GM18508 (cell line): ENCODE data around the gene HNF1B.

Experiments
- ATAC-seq: cut with Tn5 transposase; IDR thresholded peaks from one replicate; pipeline ENCODE4 v1.9.1; 2021; ENCODE audit warnings: moderate number of reproducible peaks; ENCODE audit not compliant: insufficient read depth, unreplicated experiment

The HNF1B gene

DNA sequence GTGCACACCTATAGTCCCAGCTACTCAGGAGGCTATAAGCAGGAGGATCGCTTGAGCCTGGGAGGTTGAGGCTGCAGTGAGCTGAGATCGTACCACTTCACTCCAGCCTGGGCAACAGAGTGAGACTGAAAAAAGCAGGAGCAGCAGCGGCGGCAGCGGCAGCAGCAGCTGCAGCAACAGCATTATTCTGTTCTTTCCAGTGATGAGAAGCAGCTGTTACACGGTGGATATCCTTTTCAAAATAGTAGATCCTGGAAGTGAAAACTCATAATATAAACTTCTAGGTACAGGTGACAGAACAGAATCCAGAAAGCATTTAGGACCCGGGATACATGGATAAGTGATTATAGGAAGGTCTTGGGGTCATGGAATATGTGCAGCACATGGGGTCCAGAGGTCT, 17.8 kb upstream of the HNF1B start:
- no peak for ATAC-seq

DNA sequence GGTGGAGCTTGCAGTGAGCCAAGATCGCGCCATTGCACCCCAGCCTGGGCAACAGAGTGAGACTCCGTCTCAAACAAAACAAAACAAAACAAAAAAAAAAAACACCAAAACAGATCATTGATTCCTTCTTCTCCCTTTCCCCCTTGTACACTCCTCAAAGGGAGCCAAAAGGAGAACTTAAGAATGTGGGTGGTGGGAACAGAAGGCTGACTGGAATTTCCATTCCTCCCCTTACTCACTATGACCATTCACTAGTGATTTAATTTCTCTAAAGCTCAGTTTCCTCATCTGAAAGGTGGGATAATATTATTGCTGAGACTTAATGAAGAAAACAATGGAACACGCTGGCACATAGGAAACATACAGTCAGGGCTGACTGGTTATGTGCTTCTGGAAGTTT, 17.1 kb upstream of the HNF1B start:
- ATAC-seq = no peak

DNA sequence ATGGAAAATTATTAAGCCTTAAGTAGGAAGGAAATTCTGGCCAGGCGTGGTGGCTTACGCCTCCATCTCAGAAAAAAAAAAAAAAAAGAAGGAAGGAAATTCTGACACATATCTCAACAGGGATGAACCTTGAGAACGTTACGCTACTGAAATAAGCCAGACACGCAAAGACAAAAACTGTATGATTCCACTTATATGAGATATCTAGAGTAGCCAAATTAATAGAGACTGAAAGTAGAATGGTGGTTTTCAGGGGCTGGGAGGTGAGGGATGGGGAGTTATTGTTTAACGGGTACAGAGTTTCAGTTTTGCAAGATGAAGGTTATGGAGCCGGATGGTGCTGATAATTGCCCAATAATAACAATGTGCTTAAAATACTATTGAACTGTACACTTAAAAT, 16.2 kb upstream of the HNF1B start:
- ATAC-seq = peak; percentile 46

DNA sequence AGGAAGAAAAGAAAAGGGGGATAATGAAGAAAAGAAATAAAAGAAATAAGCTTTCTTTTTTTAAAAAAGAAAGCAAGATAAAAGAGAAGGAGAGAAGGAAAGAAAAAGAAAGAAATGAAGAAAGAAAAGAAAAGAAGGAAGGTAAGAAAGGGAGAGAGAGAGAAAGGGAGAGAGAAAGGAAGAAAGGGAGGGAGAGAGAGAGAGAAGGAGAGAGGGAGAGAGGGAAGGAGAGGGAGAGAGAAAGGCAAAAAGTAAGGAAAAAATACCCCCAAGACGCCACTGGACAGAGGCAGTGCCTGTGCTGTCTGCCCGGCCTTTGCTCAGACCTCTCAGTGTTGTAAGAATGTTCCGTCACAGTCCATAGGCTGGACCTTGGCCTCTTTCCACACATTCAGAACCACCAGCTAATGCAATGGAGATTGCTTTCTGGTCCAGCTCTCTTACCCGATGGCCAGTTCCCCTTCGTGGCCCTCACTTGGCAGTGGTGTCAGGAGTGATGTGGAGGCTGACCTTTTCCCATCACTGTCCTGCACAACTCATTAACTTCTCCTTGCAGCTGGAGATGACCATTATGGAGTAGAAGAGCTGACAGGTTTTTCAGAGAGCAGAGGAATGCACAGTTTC, 14.3 kb upstream of the HNF1B start:
- ATAC-seq = no peak

DNA sequence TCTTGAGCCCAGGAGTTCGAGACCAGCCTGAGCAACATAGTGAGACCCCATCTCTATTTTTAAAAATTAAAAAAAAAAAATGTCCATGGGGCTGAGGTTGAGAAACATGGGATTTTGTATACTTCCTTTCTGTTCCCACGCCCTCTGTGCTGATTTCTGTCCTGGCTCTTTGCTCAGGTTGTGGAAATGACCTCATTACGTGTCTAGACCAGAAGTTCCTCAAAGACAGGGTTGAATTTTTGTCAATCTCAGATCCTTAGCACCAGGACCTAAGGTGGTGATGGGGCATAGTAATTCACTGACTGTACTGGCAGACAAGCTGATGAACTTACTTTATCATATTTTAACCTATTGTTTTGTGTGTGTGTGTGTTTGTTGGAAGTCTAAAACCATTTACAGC, 11.2 kb upstream of the HNF1B start:
- ATAC-seq = no peak

DNA sequence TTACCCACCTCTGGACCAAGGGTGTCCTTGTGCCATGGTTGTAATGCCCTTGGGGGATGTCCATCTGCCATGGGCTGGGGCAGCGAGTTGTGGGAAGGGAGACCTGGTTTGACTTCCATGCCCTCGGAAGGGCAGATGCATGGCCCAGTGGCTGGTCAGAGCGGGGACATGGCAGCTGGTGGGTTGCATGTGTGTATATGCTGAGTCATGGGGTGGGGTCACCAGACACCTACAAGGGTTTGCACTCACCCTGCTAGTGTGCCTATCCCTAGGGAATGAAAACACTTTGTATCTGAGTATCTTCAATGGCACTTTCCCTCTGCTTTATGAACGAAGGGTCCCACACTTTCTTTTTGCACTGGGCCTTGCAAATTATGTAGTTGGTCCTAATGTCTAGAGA, 10.6 kb upstream of the HNF1B start:
- ATAC-seq = no peak

DNA sequence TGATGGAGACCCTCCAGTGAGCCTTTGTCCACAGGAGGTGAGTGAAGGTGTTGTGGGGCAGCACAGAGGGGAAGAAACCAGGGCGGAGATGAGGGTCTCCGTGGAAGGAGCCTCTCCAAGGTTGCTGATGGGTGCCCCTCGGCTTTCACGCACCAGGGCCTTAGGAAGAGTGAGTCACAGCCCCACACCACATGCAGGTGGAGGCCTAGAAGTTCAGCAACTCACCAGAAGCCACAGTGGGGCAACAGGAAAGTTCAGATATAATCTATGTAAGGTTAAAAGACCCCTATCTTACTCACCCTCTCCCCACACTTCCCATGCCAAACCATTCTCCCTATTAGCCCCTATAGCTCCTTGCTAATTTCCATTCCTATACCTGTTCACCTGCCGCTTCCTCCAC, 9.5 kb upstream of the HNF1B start:
- no peak for ATAC-seq

DNA sequence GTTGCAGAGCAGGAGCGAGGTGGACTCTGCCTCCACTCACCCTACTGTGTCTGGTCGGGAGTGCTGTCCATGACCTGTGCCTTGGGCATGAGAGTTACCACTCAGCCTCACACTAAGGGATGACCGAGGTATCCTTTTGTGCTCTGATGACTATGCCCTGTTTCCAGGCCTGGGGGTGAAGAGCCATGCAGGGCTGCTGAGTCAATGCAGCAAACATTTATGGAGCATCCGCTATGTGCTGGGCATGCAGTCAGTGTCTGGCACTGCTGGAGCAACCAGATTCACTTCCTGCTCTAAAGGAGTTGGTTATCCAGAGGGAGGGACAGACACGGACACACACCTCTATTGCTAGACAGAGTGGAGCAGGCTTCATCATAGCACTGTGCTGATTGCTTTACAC, 7.6 kb upstream of the HNF1B start:
- ATAC-seq = no peak

DNA sequence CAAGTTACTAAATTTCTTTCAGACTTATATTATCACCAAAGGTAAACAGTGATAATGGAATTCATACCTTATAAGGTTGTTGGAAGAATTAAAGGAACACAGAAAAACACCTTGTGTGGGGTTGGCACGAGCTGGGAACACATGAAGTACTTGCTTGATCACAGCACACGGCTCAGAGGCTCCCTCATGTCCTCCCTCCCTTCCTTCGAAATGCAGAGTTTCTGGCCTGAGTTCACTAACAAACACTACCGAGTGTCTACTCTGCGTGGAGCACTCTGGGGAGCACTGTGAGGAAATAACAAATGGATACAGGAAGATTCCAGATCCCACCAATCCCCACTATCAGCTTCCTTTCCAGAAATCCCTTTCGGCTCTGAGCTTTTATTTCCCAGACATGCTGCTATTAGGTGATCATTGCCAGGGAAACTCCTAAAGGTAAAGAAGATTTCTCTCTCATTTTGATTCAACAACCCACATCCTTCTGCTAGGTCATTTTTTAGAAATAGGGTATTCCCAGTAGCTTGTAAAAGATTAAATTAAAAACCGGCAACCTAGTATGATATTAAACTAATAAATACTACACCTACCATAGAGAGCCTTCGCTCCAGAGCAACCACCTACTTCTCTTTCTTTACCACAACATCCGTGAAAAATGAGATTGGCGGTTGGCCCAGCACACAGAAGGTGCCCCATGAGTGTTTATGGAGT, 6.1 kb upstream of the HNF1B start:
- no peak for ATAC-seq

DNA sequence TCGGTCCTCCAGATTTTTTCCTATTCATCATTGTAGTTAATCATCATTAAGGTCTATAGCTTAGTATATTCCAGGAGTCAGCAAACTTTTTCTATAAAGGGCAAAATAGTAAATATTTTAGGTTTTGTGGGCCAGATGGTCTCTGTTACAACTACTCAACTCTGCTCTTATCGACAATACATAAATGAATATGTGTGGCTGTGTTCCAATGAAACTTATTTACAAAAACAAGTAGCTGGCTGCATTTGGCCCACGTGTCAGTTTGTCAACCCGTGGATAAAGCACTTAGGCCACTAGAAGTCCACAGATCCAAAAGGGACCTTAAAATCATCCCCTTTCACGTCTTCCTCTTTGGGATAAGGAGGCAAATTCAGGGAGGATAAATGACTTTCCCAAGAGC, 5.4 kb upstream of the HNF1B start:
- ATAC-seq = no peak

DNA sequence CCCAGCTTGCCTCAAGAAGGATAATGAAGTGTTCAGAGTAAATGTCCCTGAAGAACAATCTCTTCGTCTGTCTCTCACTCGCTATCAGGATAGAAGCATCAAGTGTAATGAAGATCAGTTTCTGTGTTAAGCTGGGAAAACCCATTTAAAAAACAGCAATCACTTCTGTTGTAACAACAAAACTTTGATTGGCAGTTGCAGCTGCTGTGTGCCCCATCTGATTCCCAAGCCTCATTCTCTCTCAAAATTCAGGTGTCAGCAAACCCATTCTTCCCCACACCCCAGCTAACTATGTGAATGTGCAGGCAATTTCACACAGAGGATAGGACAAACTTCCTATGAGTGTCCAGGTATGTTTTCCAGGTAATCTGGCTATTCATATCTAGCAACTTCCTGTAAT, 2.4 kb upstream of the HNF1B start:
- no peak for ATAC-seq

DNA sequence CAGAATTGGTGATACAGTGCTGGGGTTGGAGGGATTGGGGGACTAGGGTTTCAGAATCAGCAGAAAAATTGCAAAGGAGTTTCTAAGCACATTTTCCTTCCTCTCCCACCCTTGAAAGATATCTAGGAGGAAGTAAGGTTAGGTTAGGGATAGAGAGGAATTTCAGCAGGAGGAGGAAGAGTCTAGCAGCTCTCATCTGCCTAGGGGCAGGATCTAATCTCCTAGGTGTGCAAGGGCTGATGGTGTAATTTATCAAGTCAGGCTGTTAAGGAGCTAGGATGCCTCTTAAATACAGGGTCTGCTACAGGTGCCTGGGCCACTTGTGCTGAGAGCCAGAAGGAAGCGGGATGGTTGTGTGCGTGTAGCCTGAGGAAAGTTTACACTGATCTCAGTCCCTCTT, 1.8 kb upstream of the HNF1B start:
- no peak for ATAC-seq

DNA sequence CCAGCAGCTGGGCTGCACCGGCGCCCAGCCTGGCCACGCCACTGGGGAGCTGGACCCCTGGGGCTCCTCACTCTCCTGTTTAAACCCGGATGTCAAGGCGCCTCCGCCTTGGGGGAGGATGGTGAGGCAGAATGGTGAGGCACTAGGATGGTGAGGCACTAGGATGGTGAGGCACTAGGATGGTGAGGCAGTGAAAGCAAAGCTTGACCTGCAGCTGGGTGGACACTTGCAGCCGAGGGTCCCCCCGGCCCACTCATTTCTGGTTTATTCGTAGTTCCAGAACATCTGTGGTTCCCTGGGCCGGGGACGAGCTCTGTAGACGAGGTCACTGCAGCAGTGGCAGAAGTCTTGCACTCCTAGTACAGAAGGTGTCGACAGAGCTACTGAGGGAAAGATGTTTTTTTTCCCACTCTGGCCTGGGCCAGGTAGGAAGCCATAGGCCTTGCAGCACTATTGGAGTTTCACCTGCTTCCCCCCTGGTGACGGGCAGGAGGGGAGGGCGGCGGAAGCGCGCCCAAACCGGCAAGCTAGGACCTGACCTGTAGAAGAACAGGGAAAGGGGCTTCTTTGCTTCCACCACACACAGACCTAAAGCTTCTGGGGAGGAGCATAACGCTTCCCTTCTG, 1.1 kb upstream of the HNF1B start:
- no peak for ATAC-seq

DNA sequence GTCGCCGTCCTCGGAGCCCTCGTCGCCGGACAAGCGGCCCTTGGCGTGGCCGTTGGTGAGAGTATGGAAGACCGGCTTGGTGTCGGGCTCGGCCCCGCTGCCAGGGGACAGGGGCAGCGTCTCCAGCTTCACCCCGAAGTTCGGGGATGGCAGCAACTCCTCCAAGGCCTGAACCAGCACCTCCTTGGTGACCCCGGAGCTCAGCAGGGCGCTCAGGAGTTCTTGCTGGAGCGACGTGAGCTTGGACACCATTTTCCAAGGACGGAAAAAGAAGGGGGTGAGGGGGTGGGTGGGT, 279 bp downstream of the HNF1B start:
- no peak for ATAC-seq

DNA sequence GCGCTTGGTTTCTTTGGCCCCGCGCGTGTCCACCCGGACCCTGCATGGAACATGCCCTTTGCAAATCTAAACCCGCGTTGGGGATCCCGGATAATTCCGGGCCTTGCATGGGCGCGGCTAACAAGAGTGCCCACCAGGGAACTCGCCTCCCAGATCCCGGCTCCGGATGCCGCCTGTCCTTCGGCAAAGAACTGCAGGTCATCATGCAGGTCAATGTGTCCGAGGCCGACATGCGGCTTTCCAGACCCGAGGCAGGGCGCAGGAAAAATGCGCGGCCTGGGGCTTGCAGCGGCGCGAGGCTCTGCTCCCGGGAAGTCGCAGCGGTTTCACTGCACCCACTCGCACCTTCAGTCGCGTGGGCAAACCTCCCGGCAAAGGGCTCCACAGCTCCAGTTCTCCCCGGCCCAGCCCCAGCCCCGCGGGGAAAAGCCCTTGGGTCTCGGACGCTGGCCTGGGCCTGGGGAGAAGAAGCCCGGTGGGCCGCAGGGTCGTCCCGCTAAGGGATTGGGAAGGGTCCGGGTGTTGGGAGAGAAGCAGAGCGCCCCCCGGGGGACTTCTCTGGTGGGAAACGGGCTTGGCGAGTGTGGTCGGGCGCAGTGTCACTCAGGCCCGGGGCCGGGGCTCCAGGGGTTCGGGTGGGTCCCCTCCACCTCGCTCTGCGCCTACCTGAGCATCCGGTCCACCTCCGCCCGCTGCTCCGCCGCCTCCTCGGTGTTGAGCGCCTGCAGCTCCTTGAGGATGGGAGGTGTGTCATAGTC, 805 bp downstream of the HNF1B start:
- no peak for ATAC-seq

DNA sequence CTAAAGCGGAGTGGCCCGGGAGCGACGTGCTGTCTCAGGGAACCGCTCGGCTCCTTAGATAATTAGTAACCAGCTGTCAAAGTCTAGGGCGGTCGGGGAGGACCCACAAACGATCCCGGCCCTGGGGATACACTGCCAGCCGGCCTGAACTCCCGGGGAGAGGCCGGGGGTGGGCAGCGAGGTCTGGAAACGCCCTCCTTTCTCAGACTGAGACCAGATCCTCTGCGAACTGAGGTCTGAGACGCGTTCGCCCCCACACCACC, 1.3 kb downstream of the HNF1B start:
- no peak for ATAC-seq

DNA sequence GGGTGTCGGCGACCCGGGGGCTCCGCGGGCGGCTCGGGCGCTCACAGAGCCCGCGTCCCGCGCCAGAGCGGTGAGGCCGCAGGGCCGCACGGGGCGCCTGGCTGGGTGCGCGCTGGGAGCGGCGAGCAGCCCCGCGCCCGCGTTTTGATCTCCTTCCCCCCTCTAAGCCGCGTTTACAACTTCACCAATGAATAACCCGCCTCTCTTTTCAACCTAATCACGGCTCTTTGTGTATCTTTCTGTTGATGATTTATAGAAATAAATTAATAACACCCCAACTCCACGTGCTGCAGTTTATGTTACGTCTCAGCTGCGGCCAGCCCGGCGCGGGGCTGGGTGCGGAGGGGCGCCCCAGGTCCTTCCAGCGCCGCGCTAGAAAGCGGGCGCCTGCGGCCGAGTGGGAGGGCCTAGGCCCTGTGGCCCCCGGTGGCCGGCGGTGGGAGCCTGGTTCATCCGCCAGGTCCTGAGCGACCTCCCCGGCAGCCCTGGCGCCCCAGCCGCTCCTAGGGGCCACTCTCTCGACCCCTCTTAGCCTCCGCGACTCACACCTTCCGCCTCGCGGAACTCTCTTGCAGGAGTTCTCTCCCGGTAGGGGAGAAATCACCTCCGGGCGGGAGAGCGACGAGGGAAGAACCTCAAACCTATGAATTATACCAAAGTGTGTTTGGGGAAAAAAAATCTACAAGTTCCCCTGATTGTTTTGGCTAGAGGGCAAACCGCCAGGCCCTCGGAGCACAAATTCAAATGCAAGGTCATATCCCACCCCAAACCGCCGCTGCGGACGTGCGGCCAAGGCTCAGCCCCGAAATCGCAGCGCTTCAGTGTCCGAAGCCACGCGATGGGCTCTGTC, 1.9 kb downstream of the HNF1B start:
- ATAC-seq = no peak

DNA sequence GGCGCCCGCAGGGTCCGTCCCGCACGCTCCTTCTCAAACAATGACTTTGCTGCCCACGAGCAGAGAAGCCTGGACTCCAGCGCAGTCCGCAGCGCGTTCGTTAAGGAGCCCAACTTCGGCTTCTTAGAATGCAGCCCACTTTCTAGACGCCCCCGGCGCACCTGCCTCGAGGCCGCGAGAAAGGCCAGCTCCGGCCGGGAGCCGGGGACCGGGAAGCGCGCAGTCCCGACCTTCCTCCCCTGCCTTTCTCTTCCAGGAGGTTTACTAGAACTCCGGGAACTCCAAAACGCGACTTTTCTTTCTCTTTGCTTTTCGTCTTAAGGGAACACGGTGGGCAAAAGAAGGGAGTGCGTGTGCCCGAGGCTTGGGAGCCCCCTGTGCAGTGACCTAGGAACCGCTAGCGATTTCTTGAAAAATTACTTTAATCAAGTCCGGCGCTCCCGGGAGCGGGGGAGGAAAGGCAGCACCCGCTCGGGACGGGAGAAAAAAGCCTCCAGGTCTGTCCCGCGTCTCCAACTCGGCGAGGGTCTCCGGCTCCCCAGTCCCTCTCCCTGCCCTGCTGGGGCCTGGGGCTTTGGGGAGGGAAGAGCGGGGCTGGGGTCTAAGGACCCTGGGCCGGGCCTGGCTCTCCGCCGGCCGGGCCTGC, 2.6 kb downstream of the HNF1B start:
- no peak for ATAC-seq

DNA sequence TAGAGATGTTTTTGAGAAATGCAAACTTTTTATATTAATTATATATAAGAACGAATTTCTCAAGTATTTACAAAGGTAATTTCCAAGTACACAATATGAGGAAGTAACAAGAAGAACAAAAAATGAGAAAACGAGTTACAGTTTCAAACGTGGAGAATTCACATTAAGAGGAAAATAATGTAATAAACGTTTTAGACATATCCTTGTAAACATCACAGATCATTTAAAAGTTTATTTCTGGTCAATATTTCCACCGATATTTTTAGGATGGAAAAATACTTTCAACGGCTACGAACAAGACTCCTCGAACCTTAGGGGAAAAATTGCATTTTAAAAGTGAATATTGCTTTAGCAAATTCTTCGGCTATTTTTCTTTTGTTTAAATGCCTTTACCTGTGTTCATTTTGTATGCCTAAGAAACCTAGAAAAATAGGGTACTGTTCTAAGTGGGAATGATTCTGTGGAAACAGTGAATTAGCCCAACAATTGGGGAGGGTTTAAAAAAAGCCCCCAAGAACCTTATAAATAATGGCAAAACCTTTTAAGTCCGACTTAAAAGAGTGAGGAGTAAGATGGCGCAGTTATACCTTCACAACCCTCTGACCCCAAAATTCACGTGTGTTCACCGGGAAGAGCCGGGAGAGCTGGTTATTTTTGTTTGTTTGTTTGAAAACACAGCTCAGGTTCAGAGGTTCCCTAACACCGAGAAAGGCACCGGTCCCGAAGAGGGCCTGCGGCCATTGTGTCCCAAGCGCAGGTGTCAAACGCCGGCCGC, 3.3 kb downstream of the HNF1B start:
- no peak for ATAC-seq

DNA sequence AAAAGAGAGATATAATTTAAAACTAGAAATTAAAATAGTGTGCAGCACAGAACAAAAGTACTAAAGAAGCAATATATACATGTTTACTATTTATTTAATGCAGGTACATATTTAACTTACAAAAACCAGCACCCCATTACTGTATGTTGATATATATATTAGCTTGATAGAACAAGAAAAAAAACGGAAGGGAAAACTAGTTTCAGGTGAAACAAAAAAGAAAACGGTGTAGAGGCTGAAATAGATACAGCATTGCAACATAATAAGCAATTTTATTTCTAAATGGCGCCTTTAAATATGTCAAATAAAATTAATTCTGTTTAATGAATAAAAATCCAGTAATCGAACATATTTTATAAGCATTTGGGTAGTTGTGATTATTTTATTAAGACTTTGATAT, 3.9 kb downstream of the HNF1B start:
- ATAC-seq = no peak
